VCaP (cell line): Measurements from ENCODE around the gene KIF5C.

Experiments used
- H3K27ac ChIP-seq: fragments of 450-650 bp; 2 replicates; pipeline ENCODE4 v1.5.1; 2017
- CTCF ChIP-seq: fragments of 450-650 bp; conservative IDR thresholded peaks from 2 replicates; pipeline ENCODE4 v1.5.1; 2017; ENCODE audit warnings: mild to moderate bottlenecking, moderate library complexity

Gene KIF5C

GRCh38 chr2:149062531-149062930, 187.5 kb downstream of the KIF5C start:
- H3K27ac ChIP-seq = no peak overlapping the region
- no peak for TF ChIP-seq CTCF

- no peak for TF ChIP-seq CTCF
Observed at GRCh38 chr2:149063177-149063576, 188.2 kb downstream of the KIF5C start.

GRCh38 chr2:149064365-149064841, 189.4 kb downstream of the KIF5C start:
- no peak for TF ChIP-seq CTCF
- peak overlapping the region; percentile 65 for H3K27ac ChIP-seq

More at GRCh38 chr2:149063177-149063576, 188.2 kb downstream of the KIF5C start:
- no peak overlapping the region for H3K27ac ChIP-seq

- TF ChIP-seq CTCF = no peak
- H3K27ac ChIP-seq = peak overlapping the region; percentile 65
Observed at GRCh38 chr2:149064856-149065630, 190.0 kb downstream of the KIF5C start.

- no peak for TF ChIP-seq CTCF
- H3K27ac ChIP-seq = peak overlapping the region; percentile 71
Observed at GRCh38 chr2:149068225-149068995, 193.4 kb downstream of the KIF5C start.

GRCh38 chr2:149068996-149069888, 194.2 kb downstream of the KIF5C start:
- TF ChIP-seq CTCF = no peak
- H3K27ac ChIP-seq = peak overlapping the region; percentile 71
